ENCODE results near the gene RAB11FIP3. TPM values are rescaled to one million over a fixed set of nuclear protein-coding genes. Genes with fewer than 3 reads are reported as not detected.

RAB11FIP3 gene
- total and polyA plus RNA-seq, 9 of the 15 experiments (the other 6 are each of a cell fraction or from before 2014, with no cell fraction given), result 0.46 to 13.1 (median 4.3) TPM

- TF ChIP-seq RB1 (IDR thresholded peaks at IDR 0.05; ENCODE audit: low read depth) (peak; percentile 40; the same call in 1 of the 2 replicates), TAF1 (IDR thresholded peaks at IDR 0.05; ENCODE audit: control insufficient read depth, extremely low read depth, insufficient read depth, low read length, severe bottlenecking) (peak; percentile 38), ZNF197 (CRISPR knock-in tag; IDR thresholded peaks at IDR 0.05; ENCODE audit: low read depth) (0 out of 2 replicates have a peak, but pooled peaks have one; percentile 36), NR0B1 (IDR thresholded peaks at IDR 0.05; ENCODE audit: partially characterized antibody) (no peak), SIN3B (IDR thresholded peaks at IDR 0.05; ENCODE audit: low read depth) (peak; percentile 90)
These were observed 144.2 kb downstream of the RAB11FIP3 start, which contains the start of gene PIGQ (continued) for GRCh38 chr16:569445-570254.

Small RNA genes lying within 50 kb of the gene (microRNA-seq; reads per million reads assigned to microRNA genes)
- gene MIR3176 (ENCODE audit: borderline microRNAs expressed) (20.5 reads per million, percentile 65 among the genes with 10 or more reads in this experiment), gene MIR5587 (ENCODE audit: borderline microRNAs expressed) (1.1 reads per million, percentile 10 among the genes with 10 or more reads in this experiment)

Small RNA genes lying within 50 kb of the gene (small RNA-seq; reads per million reads assigned to genes)
- gene MIR3176 (24.3 reads per million, percentile 97 among the genes with 10 or more reads in this experiment), gene MIR5587 (0.18 reads per million), gene RF00019 (not detected), gene Z98883.1 (not detected)

Other genes starting within 250 kb of the RAB11FIP3 start
Only the 7 nearest of the 22 such genes appear.
- gene AXIN1, start 72.9 kb upstream of the RAB11FIP3 start, total RNA-seq (2014; rRNA removed), result 53.9 and 65.3 TPM in 2 replicates
- gene AXIN1, start 72.9 kb upstream of the RAB11FIP3 start, total RNA-seq (2014; rRNA removed; fragmentation: Illumina TruSeq; extraction: Trizol), result 13.1 and 16.0 TPM in 2 replicates
- gene AXIN1, start 72.9 kb upstream of the RAB11FIP3 start, total RNA-seq (2015; rRNA removed; fragmentation: Illumina TruSeq; extraction: Trizol), result 28.1 and 28.6 TPM in 2 replicates
- gene AXIN1, start 72.9 kb upstream of the RAB11FIP3 start, total RNA-seq (2021), result 49.9 and 58.0 TPM in 2 replicates
- gene AXIN1, start 72.9 kb upstream of the RAB11FIP3 start, polyA plus RNA-seq (2011; rRNA removed), result 7.4 and 13.0 TPM in 2 replicates
- 25.9 and 36.3 TPM in 2 replicates for gene AXIN1, start 72.9 kb upstream of the RAB11FIP3 start, polyA plus RNA-seq (2014; fragmentation: Illumina TruSeq; extraction: Trizol)
- under 1 TPM; 0.42 to 0.77 TPM for gene AXIN1, start 72.9 kb upstream of the RAB11FIP3 start, polyA plus RNA-seq (2014; fragmentation: Nextera tagmentation; extraction: Ambion mirVana)
- 36.8 and 40.5 TPM in 2 replicates for gene AXIN1, start 72.9 kb upstream of the RAB11FIP3 start, polyA plus RNA-seq (2014; rRNA removed)
- gene MRPL28, start 55.1 kb upstream of the RAB11FIP3 start, total RNA-seq (2014; rRNA removed), result 323 and 344 TPM in 2 replicates
- gene MRPL28, start 55.1 kb upstream of the RAB11FIP3 start, total RNA-seq (2014; rRNA removed; fragmentation: Illumina TruSeq; extraction: Trizol), result 54.8 and 63.1 TPM in 2 replicates
- gene MRPL28, start 55.1 kb upstream of the RAB11FIP3 start, total RNA-seq (2015; rRNA removed; fragmentation: Illumina TruSeq; extraction: Trizol), result 157 and 167 TPM in 2 replicates
- gene MRPL28, start 55.1 kb upstream of the RAB11FIP3 start, total RNA-seq (2021), result 175 and 183 TPM in 2 replicates
- gene MRPL28, start 55.1 kb upstream of the RAB11FIP3 start, polyA plus RNA-seq (2011; rRNA removed), result 152 and 181 TPM in 2 replicates
- 219 and 232 TPM in 2 replicates for gene MRPL28, start 55.1 kb upstream of the RAB11FIP3 start, polyA plus RNA-seq (2014; fragmentation: Illumina TruSeq; extraction: Trizol)
- 10 to 100 TPM in 1 of 2 experiments, 1 to 10 TPM in 1; 2.5 to 22.9 TPM for gene MRPL28, start 55.1 kb upstream of the RAB11FIP3 start, polyA plus RNA-seq (2014; fragmentation: Nextera tagmentation; extraction: Ambion mirVana)
- gene MRPL28, start 55.1 kb upstream of the RAB11FIP3 start, polyA plus RNA-seq (2014; rRNA removed), result 306 and 314 TPM in 2 replicates
- 43.4 and 66.6 TPM in 2 replicates for gene PGAP6, start 43.7 kb upstream of the RAB11FIP3 start, total RNA-seq (2014; rRNA removed)
- 3.8 and 8.9 TPM in 2 replicates for gene PGAP6, start 43.7 kb upstream of the RAB11FIP3 start, total RNA-seq (2014; rRNA removed; fragmentation: Illumina TruSeq; extraction: Trizol)
- 35.9 and 39.3 TPM in 2 replicates for gene PGAP6, start 43.7 kb upstream of the RAB11FIP3 start, total RNA-seq (2015; rRNA removed; fragmentation: Illumina TruSeq; extraction: Trizol)
- 49.8 and 50.2 TPM in 2 replicates for gene PGAP6, start 43.7 kb upstream of the RAB11FIP3 start, total RNA-seq (2021)
- gene PGAP6, start 43.7 kb upstream of the RAB11FIP3 start, polyA plus RNA-seq (2011; rRNA removed), result 41.7 and 73.2 TPM in 2 replicates
- 20.0 and 53.1 TPM in 2 replicates for gene PGAP6, start 43.7 kb upstream of the RAB11FIP3 start, polyA plus RNA-seq (2014; fragmentation: Illumina TruSeq; extraction: Trizol)
- 1 to 10 TPM in 1 of 2 experiments, under 1 TPM in 1; 0.45 to 1.3 TPM for gene PGAP6, start 43.7 kb upstream of the RAB11FIP3 start, polyA plus RNA-seq (2014; fragmentation: Nextera tagmentation; extraction: Ambion mirVana)
- gene PGAP6, start 43.7 kb upstream of the RAB11FIP3 start, polyA plus RNA-seq (2014; rRNA removed), result 46.2 and 50.1 TPM in 2 replicates
- 211 and 255 TPM in 2 replicates for gene NME4, start 28.4 kb upstream of the RAB11FIP3 start, total RNA-seq (2014; rRNA removed)
- gene NME4, start 28.4 kb upstream of the RAB11FIP3 start, total RNA-seq (2014; rRNA removed; fragmentation: Illumina TruSeq; extraction: Trizol), result 50.2 and 61.5 TPM in 2 replicates
- 145 and 151 TPM in 2 replicates for gene NME4, start 28.4 kb upstream of the RAB11FIP3 start, total RNA-seq (2015; rRNA removed; fragmentation: Illumina TruSeq; extraction: Trizol)
- 189 and 206 TPM in 2 replicates for gene NME4, start 28.4 kb upstream of the RAB11FIP3 start, total RNA-seq (2021)
- 139 and 160 TPM in 2 replicates for gene NME4, start 28.4 kb upstream of the RAB11FIP3 start, polyA plus RNA-seq (2011; rRNA removed)
- 135 and 223 TPM in 2 replicates for gene NME4, start 28.4 kb upstream of the RAB11FIP3 start, polyA plus RNA-seq (2014; fragmentation: Illumina TruSeq; extraction: Trizol)
- 10 to 100 TPM; 15.4 to 17.5 TPM for gene NME4, start 28.4 kb upstream of the RAB11FIP3 start, polyA plus RNA-seq (2014; fragmentation: Nextera tagmentation; extraction: Ambion mirVana)
- gene NME4, start 28.4 kb upstream of the RAB11FIP3 start, polyA plus RNA-seq (2014; rRNA removed), result 264 and 339 TPM in 2 replicates
- 16.8 and 18.4 TPM in 2 replicates for gene DECR2, start 23.8 kb upstream of the RAB11FIP3 start, total RNA-seq (2014; rRNA removed)
- 3.2 and 5.6 TPM in 2 replicates for gene DECR2, start 23.8 kb upstream of the RAB11FIP3 start, total RNA-seq (2014; rRNA removed; fragmentation: Illumina TruSeq; extraction: Trizol)
- gene DECR2, start 23.8 kb upstream of the RAB11FIP3 start, total RNA-seq (2015; rRNA removed; fragmentation: Illumina TruSeq; extraction: Trizol), result 10.3 and 10.6 TPM in 2 replicates
- 22.9 and 23.1 TPM in 2 replicates for gene DECR2, start 23.8 kb upstream of the RAB11FIP3 start, total RNA-seq (2021)
- gene DECR2, start 23.8 kb upstream of the RAB11FIP3 start, polyA plus RNA-seq (2011; rRNA removed), result 13.9 and 21.6 TPM in 2 replicates
- 6.9 and 13.4 TPM in 2 replicates for gene DECR2, start 23.8 kb upstream of the RAB11FIP3 start, polyA plus RNA-seq (2014; fragmentation: Illumina TruSeq; extraction: Trizol)
- gene DECR2, start 23.8 kb upstream of the RAB11FIP3 start, polyA plus RNA-seq (2014; fragmentation: Nextera tagmentation; extraction: Ambion mirVana), result 1 to 10 TPM; 1.0 to 2.1 TPM
- 31.9 and 33.1 TPM in 2 replicates for gene DECR2, start 23.8 kb upstream of the RAB11FIP3 start, polyA plus RNA-seq (2014; rRNA removed)
- 63.2 and 81.8 TPM in 2 replicates for gene CAPN15, start 102.1 kb downstream of the RAB11FIP3 start, total RNA-seq (2014; rRNA removed)
- gene CAPN15, start 102.1 kb downstream of the RAB11FIP3 start, total RNA-seq (2014; rRNA removed; fragmentation: Illumina TruSeq; extraction: Trizol), result 4.2 and 4.3 TPM in 2 replicates
- 26.1 and 28.1 TPM in 2 replicates for gene CAPN15, start 102.1 kb downstream of the RAB11FIP3 start, total RNA-seq (2015; rRNA removed; fragmentation: Illumina TruSeq; extraction: Trizol)
- 105 and 111 TPM in 2 replicates for gene CAPN15, start 102.1 kb downstream of the RAB11FIP3 start, total RNA-seq (2021)
- gene CAPN15, start 102.1 kb downstream of the RAB11FIP3 start, polyA plus RNA-seq (2011; rRNA removed), result 14.2 and 20.5 TPM in 2 replicates
- gene CAPN15, start 102.1 kb downstream of the RAB11FIP3 start, polyA plus RNA-seq (2014; fragmentation: Illumina TruSeq; extraction: Trizol), result 4.9 and 23.2 TPM in 2 replicates
- under 1 TPM; 0.62 to 0.77 TPM for gene CAPN15, start 102.1 kb downstream of the RAB11FIP3 start, polyA plus RNA-seq (2014; fragmentation: Nextera tagmentation; extraction: Ambion mirVana)
- 50.2 and 52.3 TPM in 2 replicates for gene CAPN15, start 102.1 kb downstream of the RAB11FIP3 start, polyA plus RNA-seq (2014; rRNA removed)
- 0.41 and 0.45 TPM in 2 replicates for gene PRR35, start 134.7 kb downstream of the RAB11FIP3 start, total RNA-seq (2014; rRNA removed)
- gene PRR35, start 134.7 kb downstream of the RAB11FIP3 start, total RNA-seq (2014; rRNA removed; fragmentation: Illumina TruSeq; extraction: Trizol), result not detected in 2 replicates
- 0.08 TPM in 1 of 2 replicates, not detected in the other for gene PRR35, start 134.7 kb downstream of the RAB11FIP3 start, total RNA-seq (2015; rRNA removed; fragmentation: Illumina TruSeq; extraction: Trizol)
- gene PRR35, start 134.7 kb downstream of the RAB11FIP3 start, total RNA-seq (2021), result 0.18 and 0.42 TPM in 2 replicates
- 0.09 and 0.17 TPM in 2 replicates for gene PRR35, start 134.7 kb downstream of the RAB11FIP3 start, polyA plus RNA-seq (2011; rRNA removed)
- gene PRR35, start 134.7 kb downstream of the RAB11FIP3 start, polyA plus RNA-seq (2014; fragmentation: Illumina TruSeq; extraction: Trizol), result 0.07 TPM in 1 of 2 replicates, not detected in the other
- gene PRR35, start 134.7 kb downstream of the RAB11FIP3 start, polyA plus RNA-seq (2014; fragmentation: Nextera tagmentation; extraction: Ambion mirVana), result not detected
- gene PRR35, start 134.7 kb downstream of the RAB11FIP3 start, polyA plus RNA-seq (2014; rRNA removed), result 0.15 and 0.24 TPM in 2 replicates

Data from K562 (cell line).